Erythroblast (primary cell): ENCODE data around the gene RARRES1.
"Not testable (repeated sequence)": the region's sequence is repeated elsewhere in the genome, so short reads cannot be mapped to it uniquely, and the experiment has no call there.

Source experiments
- DNase-seq, 2 experiments: peaks; one replicate each; lab custom pipeline; 2025; lab: John Stamatoyannopoulos, UW
- GATA1 ChIP-seq: IDR thresholded peaks from 2 replicates; pipeline ENCODE4 v1.6.1; 2011; ENCODE audit warnings: low read depth, mild to moderate bottlenecking, control low read depth, low read length, moderate library complexity
- POLR2A ChIP-seq: IDR thresholded peaks from 2 replicates; pipeline ENCODE4 v1.6.1; 2011; ENCODE audit warnings: mild to moderate bottlenecking, low read length

Gene RARRES1

GRCh38 chr3:158713094-158713499 is 19.2 kb downstream of the RARRES1 start:
- DNase-seq: peak; percentile 86 to 91
- TF ChIP-seq POLR2A (peak; percentile 51), GATA1 (no peak)

DNA sequence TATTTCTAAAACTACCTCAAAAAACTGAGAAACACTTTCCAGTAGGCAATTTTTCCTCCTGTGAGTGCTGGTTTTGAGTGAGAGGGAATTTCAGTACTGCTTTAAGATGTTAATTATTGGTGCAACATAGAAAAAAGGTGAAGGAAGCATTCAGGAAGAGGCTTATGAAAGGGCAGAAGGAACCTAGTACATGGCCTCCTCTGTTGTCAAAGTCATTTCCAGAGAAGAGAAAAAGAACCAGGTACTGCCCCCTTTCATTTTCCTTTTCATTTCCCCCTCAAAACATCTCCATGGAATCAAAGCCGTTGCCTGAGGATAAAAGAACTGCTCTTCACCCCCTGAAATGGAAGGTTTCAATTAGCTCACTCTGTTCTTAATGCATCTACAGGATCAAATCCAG is 19.8 kb downstream of the RARRES1 start:
- no peak for DNase-seq
- TF ChIP-seq GATA1 (no peak), POLR2A (no peak)

GRCh38 chr3:158711886-158712285 is 20.4 kb downstream of the RARRES1 start:
- TF ChIP-seq POLR2A: no peak
- no peak for TF ChIP-seq GATA1
- DNase-seq: no peak

DNA sequence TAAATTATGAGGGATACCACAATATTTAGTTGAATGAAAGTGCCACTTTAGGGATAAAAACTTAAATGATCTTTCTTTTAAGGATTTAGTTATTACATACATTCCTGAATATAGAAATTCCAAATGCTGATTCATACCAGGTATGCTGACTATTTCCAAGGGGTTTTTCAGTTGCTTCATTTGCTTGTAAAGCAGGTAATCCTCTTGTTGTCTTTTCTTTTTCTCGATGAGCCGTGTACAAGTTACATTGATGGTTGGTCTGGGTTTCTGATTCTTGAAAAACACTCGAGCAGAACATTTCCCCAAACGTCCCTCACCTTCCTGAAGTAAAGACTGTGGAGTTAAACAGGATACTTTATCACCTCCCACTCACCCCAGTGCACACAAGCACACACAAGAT is 21.7 kb downstream of the RARRES1 start:
- DNase-seq: no peak
- TF ChIP-seq GATA1 (no peak), POLR2A (no peak)

DNA sequence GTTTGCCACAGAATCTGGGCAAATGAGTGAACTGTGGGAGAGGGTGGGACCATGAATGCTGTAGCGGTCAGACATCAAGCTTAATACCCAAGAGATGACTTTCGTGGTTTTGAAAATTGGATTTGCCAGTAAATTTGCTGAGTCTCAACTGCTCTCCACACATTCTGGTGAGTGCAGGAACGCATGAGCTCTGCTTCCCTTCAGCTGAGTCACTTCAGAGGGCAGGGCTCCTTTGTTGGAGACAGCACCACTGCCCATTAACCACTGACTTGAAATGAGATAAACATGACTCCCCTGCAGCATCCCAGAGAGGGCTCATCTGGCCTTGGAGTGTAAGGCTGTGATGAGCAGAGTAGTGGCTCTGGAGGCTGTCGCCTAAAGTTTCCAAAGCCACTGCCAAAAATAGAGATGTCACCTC is 22.6 kb downstream of the RARRES1 start:
- peak; percentile 82 to 86 for DNase-seq
- TF ChIP-seq GATA1 (no peak), POLR2A (peak; percentile 65)

GRCh38 chr3:158703566-158703965 is 28.7 kb downstream of the RARRES1 start:
- DNase-seq: no peak
- TF ChIP-seq POLR2A: no peak
- no peak for TF ChIP-seq GATA1

GRCh38 chr3:158702815-158703481 is 29.3 kb downstream of the RARRES1 start:
- TF ChIP-seq GATA1: no peak
- TF ChIP-seq POLR2A: no peak
- DNase-seq: no peak

DNA sequence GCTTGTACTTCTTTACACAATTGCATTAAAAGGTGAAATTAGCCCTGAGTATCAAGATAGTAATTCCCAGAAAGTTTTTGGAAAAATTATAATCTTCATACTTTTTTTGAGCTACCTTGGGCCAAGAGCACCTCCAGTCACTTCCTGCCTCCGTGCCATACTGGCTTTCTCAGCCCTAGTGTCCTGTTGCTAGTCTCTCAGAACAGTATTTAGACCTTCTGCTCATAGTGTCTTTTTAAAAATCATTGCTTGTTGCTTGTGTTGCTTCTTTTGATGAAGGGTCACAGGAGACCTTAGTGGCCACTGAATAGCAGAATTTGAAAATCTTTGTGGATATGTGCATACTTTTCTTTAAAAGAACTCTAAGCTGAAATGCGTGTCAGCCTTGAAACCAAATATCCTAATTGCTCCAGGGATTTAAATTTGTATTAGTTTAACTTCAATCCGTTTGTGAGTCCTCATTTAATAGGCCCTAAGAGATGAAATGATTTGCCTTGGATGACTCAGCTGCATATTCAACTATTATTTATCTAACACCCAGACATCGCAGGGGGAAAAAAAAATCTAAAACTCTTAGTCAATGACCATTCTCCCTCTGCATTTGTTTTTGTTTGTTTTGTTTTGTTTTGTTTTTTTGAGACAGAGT is 30.7 kb downstream of the RARRES1 start:
- DNase-seq: no peak
- TF ChIP-seq GATA1 (no peak), POLR2A (no peak)

DNA sequence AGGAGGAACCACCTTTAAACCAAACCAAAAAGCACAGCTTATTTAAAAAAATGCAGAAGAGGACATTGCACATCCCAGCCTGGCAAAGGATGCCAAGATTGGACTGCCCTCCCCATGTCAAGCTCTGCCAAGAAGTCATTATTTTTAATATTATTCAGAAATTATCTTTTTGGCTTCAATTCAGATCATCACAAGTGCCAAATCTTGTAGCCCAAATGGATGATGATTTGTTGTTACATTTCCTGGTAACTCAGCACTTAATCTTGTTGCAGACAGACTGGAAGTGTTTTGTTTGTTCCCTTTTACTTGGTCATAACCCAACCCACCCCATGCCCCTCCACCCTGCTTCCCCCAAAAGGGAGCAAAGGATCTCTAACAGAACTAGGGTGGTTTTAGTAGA is 31.7 kb downstream of the RARRES1 start:
- DNase-seq: peak; percentile 29 to 61
- TF ChIP-seq POLR2A (no peak), GATA1 (no peak)

DNA sequence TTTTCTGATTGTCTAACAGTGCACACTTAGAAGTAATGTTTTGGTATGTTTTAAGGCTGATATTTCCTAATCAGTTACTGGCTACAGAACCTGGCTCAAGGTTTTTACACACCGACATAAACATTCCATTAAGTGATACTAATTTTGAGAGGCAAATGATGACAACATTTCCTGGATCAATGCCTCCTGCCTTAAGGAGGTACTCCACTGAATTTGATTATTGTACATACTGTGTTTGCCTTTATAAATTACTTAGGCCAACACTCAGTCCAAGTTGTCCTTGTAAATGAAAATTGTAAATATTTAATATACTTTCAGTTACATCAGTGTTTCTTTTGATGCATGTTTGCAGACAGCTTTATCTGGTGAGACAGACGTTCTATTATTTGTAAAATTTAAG is 35.6 kb downstream of the RARRES1 start:
- no peak for DNase-seq
- TF ChIP-seq POLR2A (no peak), GATA1 (no peak)

DNA sequence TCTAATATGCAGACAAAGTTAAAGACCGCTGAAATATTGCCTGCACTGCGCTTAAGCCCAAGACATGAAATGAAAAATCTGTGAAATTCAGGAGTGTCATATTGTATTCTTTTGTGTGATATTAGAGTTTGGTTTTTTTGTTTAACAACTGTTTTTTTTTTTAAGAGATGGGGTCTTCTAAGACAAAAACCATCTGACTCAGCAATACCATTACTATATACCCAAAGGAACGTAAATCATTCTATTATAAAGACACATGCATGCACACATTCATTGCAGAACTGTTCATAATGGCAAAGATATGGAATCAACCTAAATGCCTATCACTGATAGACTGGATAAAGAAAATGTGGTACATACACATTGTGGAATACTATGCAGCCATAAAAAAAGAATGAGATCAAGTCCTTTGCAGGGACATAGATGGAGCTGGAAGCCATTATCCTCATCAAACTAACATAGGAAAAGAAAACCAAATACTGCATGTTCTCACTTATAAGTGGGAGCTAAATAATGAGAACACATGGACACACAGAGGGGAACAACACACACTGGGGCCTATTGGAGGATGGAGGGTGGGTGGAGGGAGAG is 38.3 kb downstream of the RARRES1 start:
- not testable (repeated sequence) for DNase-seq

GRCh38 chr3:158685159-158685558 is 47.1 kb downstream of the RARRES1 start:
- no peak for DNase-seq
- no peak for TF ChIP-seq POLR2A
- TF ChIP-seq GATA1: no peak

DNA sequence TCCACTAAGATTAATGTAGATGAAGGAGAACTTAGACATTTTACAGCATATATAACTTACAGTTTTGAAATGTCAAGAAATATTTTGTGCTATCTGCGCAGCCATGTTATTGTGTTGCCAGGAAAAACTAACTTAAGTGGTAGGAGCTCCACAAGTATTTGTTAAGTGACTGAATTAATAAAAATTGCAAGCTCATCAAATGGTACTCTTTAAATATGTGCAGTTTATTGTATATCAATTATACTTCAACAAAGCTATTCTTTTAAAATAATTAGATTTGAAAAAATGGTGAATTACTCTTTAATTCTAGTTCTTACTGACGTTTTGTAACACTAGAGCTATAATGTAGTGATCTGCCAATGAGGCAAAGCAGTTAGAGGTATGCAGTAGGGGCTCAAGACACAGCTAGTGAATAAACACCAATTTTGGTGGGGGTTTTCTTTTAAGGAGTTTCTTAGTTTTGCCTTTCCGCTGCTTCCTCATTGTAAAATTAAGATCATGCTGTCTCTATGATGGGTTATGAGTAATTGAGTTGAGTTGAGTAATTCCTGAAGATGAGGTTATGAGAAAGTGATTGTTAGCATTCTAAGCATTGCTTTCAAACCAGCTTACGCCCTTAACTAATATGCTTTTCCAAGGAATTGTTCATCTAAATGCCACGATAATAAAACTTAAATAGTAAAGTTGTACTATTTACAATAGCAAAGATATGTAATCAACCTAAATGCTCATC is 48.9 kb downstream of the RARRES1 start:
- TF ChIP-seq GATA1 (no peak), POLR2A (no peak)
- no peak for DNase-seq

- DNase-seq: no peak
- TF ChIP-seq GATA1: no peak
- no peak for TF ChIP-seq POLR2A
These were observed 51.4 kb downstream of the RARRES1 start for GRCh38 chr3:158680861-158681260.

DNA sequence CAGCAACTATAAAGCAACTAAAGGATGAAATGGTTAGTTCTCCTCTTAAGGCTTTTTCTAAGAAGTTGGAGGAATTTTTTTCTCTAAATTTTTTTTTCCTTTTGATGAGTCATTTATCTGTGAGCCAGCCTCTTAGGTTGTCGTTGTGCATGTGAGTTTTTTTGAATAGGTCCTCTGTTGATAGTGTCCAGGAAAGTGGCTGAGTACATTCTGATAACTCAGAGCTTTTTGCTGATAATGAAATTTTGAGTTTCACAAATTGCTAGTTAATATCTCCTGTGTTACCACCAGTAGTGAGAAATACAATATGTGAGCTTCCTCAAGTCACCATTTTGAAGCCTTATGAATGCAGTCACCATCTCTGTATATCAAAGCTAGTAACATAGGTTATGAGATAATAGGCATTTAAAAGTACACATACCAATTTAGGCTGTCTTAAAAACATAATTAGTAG is 52.7 kb downstream of the RARRES1 start:
- TF ChIP-seq POLR2A: peak; percentile 68
- TF ChIP-seq GATA1: peak; percentile 49
- peak; percentile 87 to 96 for DNase-seq
